Activated CD4-positive, alpha-beta memory T cell treated with anti-CD3 and anti-CD28 coated beads for 36 hours (primary cell): Measurements from ENCODE around the gene POLR2L. TPM values are rescaled to one million over a fixed set of nuclear protein-coding genes. Genes with fewer than 3 reads are reported as not detected.

ENCODE experiments used
- CTCF ChIA-PET: fragments of 350-600 bp; sonication (Branson Sonifier 250); formaldehyde crosslinking; loops from one replicate; lab custom pipeline; 2021; ENCODE audit warnings: antibody characterized with exemption, inconsistent platforms; lab: Charles Lee
- POLR2A ChIA-PET: fragments of 350-600 bp; sonication (Branson Sonifier 250); formaldehyde crosslinking; loops from one replicate; lab custom pipeline; 2021; ENCODE audit warnings: antibody characterized with exemption; lab: Charles Lee
- DNase-seq: peaks from one replicate; pipeline ENCODE4 v3.0.0-alpha.2; 2020
- H3K27ac Mint-ChIP-seq: one replicate; pipeline ENCODE4 v1.8.0; 2021; ENCODE audit warnings: mixed read lengths
- H3K27me3 Mint-ChIP-seq: one replicate; pipeline ENCODE4 v1.8.0; 2021; ENCODE audit warnings: mixed read lengths
- H3K36me3 Mint-ChIP-seq: one replicate; pipeline ENCODE4 v1.8.0; 2021; ENCODE audit warnings: mixed read lengths
- H3K4me1 Mint-ChIP-seq: one replicate; pipeline ENCODE4 v1.8.0; 2021; ENCODE audit warnings: low read depth, mixed read lengths
- H3K4me3 Mint-ChIP-seq: one replicate; pipeline ENCODE4 v1.8.0; 2021; ENCODE audit warnings: mild to moderate bottlenecking, mixed read lengths
- H3K9me3 Mint-ChIP-seq: one replicate; pipeline ENCODE4 v1.8.0; 2021; ENCODE audit warnings: mixed read lengths
- intact Hi-C: fragments of 100-400 bp; cut with micrococcal nuclease; formaldehyde crosslinking; loops from one replicate; pipeline ENCODE4 v1.15.1; 2023
- total RNA-seq, 2 experiments: library from RNA; stranded (reverse); gene quantifications; one replicate each; pipeline ENCODE4 v1.2.3, GENCODE V29; 2021

POLR2L gene
- total RNA-seq, 2 experiments from 2014 or later, result 70.4 to 74.0 TPM

- POLR2A ChIA-PET, result no interaction called here
- Mint-ChIP-seq H3K4me3 (no peak overlapping the region), H3K36me3 (peaks cover 15% of the 10 kb centered on the region), H3K9me3 (no peaks in the 10 kb centered on the region), H3K27me3 (no peaks in the 10 kb centered on the region), H3K27ac (no peak overlapping the region), H3K4me1 (peaks cover 14% of the 10 kb centered on the region)
- CTCF ChIA-PET, result no interaction called here
- intact Hi-C loops, result loop anchor here (10.0 kb wide), 1 partner anchor 377 kb away; the partner anchor contains the start of gene SIGIRR
- no peak for DNase-seq
Observed at GRCh38 chr11:791658-792534, 50.4 kb downstream of the POLR2L start.

- Mint-ChIP-seq H3K9me3 (no peaks in the 10 kb centered on the region), H3K4me3 (no peak overlapping the region), H3K27ac (no peak overlapping the region), H3K27me3 (no peaks in the 10 kb centered on the region), H3K36me3 (peaks cover 15% of the 10 kb centered on the region), H3K4me1 (peaks cover 8% of the 10 kb centered on the region)
- CTCF ChIA-PET, result no interaction called here
- POLR2A ChIA-PET, result interaction anchor here (1.2 to 1.4 kb wide), 2 partner anchors 15 to 42 kb away, joined by 3 to 4 read pairs; no protein-coding TSS in a partner anchor
- DNase-seq, result no peak
- intact Hi-C loops, result loop anchor here (10.0 kb wide), 1 partner anchor 376 kb away; the partner anchor contains the start of gene SIGIRR
Observed at GRCh38 chr11:790721-791564, 51.4 kb downstream of the POLR2L start.

DNA sequence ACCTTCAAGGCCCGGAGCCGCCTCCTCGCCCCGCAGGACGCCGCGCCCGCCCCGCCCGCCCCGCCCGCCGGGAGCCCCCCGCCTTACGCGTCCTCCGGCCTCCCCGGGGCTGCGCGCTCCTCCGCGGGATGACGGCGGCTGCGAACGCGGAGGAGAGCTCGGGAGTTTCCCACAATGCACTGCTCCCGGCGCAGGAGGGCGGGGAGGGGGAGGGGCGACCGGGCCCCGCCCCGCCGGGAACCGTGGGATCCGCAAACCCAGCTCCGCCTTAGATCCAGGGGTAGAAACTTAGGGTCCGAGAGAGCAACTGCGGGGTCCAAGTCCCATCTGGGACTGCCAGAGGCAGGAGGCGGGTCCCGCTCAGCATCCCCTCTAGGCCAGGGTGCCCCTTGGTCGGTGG, 52.4 kb downstream of the POLR2L start, which contains the start of gene CEND1:
Gene CEND1 (minus strand): TSS at position 148 of the 400 bp plus-strand sequence. CDS start 1,514 bp downstream, outside the sequence.
- Mint-ChIP-seq H3K27ac (no peak within 1 kb of the TSS), H3K27me3 (no peaks in the 10 kb centered on the region), H3K9me3 (no peaks in the 10 kb centered on the region), H3K36me3 (peaks cover 15% of the 10 kb centered on the region), H3K4me1 (peaks cover 2% of the 10 kb centered on the region), H3K4me3 (peak within 1 kb of the TSS; percentile 46)
- CTCF ChIA-PET, result no interaction called here
- peak; percentile 67 for DNase-seq
- POLR2A ChIA-PET, result interaction anchor here (0.9 to 1.4 kb wide), 5 partner anchors 12 to 41 kb away, joined by 3 to 5 read pairs (median 4); partner anchors contain the start of gene GATD1
- intact Hi-C loops, result loop anchor here (10.0 kb wide), 1 partner anchor 375 kb away; the partner anchor contains the start of gene SIGIRR

Other genes with a start within 250 kb of the POLR2L start
- gene IRF7, start 226.6 kb downstream of the POLR2L start, total RNA-seq, result 10 to 100 TPM; 79.9 to 80.7 TPM
- gene CDHR5, start 217.6 kb downstream of the POLR2L start, total RNA-seq, result not detected
- gene SCT, start 215.3 kb downstream of the POLR2L start, total RNA-seq, result not detected
- gene DRD4, start 205.3 kb downstream of the POLR2L start, total RNA-seq, result under 1 TPM; 0.21 to 0.39 TPM
- 10 to 100 TPM; 41.5 to 50.5 TPM for gene DEAF1, start 147.3 kb downstream of the POLR2L start, total RNA-seq
- gene TMEM80, start 146.7 kb downstream of the POLR2L start, total RNA-seq, result 1 to 10 TPM; 9.5 to 9.8 TPM
- 10 to 100 TPM; 12.4 to 12.6 TPM for gene EPS8L2, start 136.3 kb downstream of the POLR2L start, total RNA-seq
- 100 to 1,000 TPM; 284 to 296 TPM for gene TALDO1, start 95.1 kb downstream of the POLR2L start, total RNA-seq
- gene GATD1, start 65.0 kb downstream of the POLR2L start, total RNA-seq, result 10 to 100 TPM; 36.6 to 39.1 TPM
- gene CEND1, start 52.4 kb downstream of the POLR2L start, total RNA-seq, result 1 to 10 TPM in 1 of 2 experiments, under 1 TPM in 1; 0.68 to 1.1 TPM
- gene SLC25A22, start 44.2 kb downstream of the POLR2L start, total RNA-seq, result 10 to 100 TPM; 28.4 to 32.2 TPM
- 10 to 100 TPM; 28.3 to 32.1 TPM for gene PIDD1, start 37.3 kb downstream of the POLR2L start, total RNA-seq
- 1,000 to 10,000 TPM; 2,941 to 2,963 TPM for gene RPLP2, start 32.6 kb downstream of the POLR2L start, total RNA-seq
- gene PNPLA2, start 23.6 kb downstream of the POLR2L start, total RNA-seq, result 10 to 100 TPM; 33.2 to 35.0 TPM
- 1 to 10 TPM; 1.8 to 2.3 TPM for gene CRACR2B, start 14.6 kb downstream of the POLR2L start, total RNA-seq
- 10 to 100 TPM; 40.2 to 40.9 TPM for gene CD151, start 9.6 kb downstream of the POLR2L start, total RNA-seq
- 1 to 10 TPM; 5.2 to 5.3 TPM for gene TSPAN4, start 323 bp upstream of the POLR2L start, total RNA-seq
- 10 to 100 TPM; 61.5 to 61.6 TPM for gene CHID1, start 68.3 kb upstream of the POLR2L start, total RNA-seq
- gene AP2A2, start 83.3 kb upstream of the POLR2L start, total RNA-seq, result 10 to 100 TPM; 42.8 to 44.1 TPM
- not detected for gene MUC6, start 194.2 kb upstream of the POLR2L start, total RNA-seq
- not detected for gene MUC2, start 232.3 kb upstream of the POLR2L start, total RNA-seq